Forelimb muscle (tissue), 1 donor: ENCODE results near the gene ANXA11. TPM values are rescaled to one million over a fixed set of nuclear protein-coding genes. Genes with fewer than 3 reads are reported as not detected.
"Not testable (repeated sequence)": the region's sequence is repeated elsewhere in the genome, so short reads cannot be mapped to it uniquely, and the experiment has no call there.

Experiments
- DNase-seq: peaks from one replicate; pipeline ENCODE4 v3.0.0-alpha.2; 2013; ENCODE audit warnings: low read depth
- polyA plus RNA-seq: library from polyadenylated mRNA; unstranded; fragments of 120-200 nt; gene quantifications from one replicate; pipeline ENCODE4 v1.2.1, GENCODE V29; 2013; ENCODE audit not compliant: insufficient read length

The ANXA11 gene
- polyA plus RNA-seq, 1 donor, result 95.1 TPM

DNA sequence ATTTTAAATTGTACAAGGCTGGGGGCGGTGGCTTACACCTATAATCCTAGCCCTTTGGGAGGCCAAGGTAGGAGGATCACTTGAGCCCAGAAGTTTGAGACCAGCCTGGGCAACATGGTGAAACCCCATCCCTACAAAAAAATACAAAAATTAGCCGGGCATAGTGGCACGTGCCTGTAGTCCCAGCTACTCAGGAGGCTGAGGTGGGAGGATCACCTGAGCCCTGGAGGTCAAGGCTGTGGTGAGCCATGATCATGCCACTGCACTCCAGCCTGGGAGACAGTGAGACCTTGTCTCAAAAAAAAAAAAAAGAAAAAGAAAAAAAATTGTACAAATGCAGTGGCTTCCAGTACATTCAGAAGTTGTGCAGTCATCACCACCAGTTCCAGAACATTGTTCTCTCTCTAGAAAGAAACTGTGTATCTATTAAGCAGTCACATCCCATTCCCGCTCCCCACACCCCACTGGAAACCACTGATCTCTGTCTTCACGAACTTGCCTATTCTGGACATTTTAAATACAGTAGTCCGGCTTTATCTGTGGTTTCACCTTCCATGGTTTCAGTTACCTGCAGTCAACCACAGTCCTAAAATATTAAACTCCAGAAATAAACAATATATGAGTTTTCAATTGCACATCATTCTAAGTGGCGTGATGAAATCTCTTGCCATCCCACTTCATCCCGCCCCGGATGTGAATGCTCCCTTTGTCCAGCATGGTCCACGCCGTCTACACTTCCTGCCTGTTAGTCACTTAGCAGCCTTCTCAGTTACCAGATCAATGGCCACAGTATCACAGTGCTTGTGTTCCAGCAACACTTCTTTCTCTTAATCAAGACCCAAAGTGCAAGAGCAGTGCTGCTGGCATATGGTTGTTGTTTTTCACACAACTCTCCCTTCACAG lies 59.7 kb downstream of the ANXA11 start:
- DNase-seq, result not testable (repeated sequence)

DNA sequence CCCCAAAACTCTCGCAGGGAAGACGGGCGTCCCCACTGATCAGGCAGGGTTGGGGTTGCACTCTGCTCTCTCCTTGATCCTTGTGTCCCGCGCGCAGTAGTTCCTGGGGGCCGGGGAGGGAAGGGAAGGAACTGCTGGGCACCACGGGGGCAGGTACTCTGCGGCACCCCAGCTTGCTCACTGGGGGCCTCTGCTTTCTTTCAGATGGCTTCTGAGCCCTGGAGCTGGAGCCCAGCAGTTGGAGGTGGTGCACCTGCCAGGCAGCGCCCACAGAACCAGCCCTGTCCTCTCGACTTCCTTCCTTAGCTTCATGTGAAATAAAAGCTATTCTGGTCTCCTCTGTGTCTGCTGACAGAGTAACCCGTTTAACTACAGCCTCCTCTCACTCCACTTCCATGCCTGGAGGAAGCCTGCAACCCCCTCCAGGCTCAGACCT lies 60.6 kb downstream of the ANXA11 start:
- no peak for DNase-seq

DNA sequence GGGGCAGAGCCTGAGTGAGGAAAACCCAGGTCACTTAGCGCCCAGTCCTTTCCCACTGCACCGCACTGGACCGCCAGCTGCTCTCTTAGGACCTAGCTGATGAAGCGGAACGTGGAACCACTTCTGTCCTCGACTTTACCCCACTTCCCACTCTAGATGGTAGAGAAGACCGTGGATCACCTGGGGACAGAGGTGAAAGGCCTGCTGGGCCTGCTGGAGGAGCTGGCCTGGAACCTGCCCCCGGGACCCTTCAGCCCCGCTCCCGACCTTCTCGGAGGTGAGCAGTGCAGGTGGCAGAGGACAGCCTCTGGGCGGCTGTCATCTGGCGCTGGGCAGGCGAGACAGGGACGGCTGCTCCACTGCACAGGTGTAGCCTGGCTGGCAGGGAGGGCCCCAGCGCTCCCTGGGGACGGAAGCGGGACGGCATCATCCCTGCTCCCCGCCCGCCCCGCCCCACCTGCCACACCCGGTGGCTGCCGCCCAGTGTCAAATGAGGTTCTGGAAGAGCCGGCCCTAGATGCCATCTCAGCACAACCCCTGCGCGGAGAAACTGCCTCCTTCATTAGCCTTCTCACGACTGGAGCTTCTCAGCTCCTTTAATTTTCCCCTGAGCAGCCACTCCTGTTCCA lies 61.2 kb downstream of the ANXA11 start:
- DNase-seq, result no peak

GRCh38 chr10:80141696-80142460 lies 63.5 kb downstream of the ANXA11 start:
- DNase-seq, result no peak

- DNase-seq, result no peak
Observed at GRCh38 chr10:80140251-80140650, 65.1 kb downstream of the ANXA11 start.

DNA sequence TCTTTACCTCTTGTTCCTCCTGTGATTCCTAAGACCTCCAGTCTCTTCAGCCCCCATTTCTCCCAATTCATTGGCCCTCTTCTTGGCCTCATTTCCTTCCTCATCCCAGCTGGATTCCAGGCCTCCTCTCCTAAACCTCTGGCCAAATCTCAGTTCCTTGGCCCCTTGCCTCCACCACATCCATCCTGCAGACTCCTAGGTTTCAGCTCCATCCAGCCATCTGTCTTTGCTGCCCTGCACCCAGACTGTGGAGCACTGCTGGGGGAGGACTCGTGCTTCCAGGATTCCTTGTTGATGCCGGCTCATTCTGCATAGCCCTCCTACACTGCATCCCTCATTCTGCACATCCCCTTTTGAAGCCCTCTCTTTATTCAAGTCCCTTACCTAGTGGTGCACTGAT lies 66.1 kb downstream of the ANXA11 start:
- DNase-seq, result no peak

DNA sequence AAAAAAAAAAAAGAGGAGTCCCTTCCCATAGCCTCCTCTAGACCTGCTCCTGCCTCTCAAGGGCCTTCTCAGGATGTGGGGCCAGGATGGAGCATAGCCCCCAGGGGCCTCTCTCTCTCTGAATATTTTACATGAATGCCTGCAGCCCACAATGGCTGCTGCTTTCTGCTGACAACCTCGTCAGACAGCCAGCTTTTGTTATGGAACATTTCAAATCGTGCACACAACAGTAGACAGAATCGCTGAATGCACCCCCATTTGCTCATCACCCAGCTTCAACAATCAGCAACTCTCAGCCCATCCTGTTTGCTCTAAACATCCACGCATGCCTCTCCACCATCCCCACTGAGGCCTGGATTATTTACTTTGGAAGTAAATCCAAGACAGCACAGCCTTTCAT lies 67.4 kb downstream of the ANXA11 start:
- DNase-seq, result no peak

DNA sequence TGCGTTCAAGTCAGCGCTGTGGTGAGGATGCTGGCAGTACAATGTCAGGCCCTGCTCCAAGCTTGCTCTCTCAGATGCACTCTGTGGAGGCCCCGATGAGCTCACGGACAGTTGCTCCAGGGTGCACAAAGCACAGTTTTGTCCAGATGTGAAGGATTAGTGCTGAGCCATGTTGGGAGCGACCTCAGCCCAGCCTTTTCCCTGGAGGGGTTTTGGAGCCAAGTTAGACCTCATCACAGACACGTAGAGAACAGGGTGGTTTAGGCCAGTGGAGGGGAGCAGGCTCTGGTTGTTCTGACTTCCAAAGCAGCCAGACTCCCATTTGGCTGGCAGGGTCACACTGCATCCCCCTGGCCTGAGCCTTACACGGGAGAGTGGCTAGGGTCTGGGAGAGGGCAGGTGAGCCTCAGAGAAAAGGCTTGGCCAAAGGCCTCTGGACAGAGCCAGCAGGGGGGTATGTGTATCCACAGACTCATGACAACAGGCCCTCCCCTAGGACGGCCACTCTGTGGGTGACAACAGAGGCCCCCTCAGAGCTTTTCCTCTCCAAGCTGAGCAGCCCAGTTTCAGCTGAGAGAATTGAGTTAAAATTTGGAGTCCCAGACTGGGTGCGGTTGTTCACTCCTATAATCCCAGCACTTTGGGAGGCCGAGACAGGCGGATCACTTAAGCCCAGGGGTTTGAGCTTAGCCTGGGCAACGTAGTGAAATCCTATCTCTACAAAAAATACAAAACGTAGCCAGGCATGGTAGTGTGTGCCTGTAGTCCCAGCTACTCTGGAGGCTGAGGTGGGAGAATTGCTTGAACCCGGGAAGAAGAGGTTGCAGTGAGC lies 68.1 kb downstream of the ANXA11 start:
- DNase-seq, result no peak

DNA sequence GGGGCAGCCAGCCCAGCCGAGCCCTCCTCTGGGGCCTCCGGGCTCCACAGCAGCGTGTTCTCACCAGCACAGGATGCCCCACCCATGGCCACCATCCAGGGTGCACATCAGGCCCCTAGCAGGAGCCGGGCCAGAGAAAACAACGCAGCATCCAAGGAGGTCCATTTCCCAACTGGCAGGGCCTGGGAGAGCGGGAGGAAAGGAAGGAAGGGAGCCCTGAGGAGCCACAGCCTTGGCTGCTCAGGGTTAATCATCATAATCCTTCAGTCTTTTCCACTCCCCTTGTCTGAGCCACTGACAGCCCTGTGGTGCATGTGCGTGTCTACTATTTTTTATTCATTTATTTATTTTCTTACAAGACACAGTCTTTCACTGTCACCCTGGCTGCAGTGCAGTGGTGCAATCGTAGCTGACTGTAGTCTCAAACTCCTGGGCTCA lies 69.2 kb downstream of the ANXA11 start:
- no peak for DNase-seq

DNA sequence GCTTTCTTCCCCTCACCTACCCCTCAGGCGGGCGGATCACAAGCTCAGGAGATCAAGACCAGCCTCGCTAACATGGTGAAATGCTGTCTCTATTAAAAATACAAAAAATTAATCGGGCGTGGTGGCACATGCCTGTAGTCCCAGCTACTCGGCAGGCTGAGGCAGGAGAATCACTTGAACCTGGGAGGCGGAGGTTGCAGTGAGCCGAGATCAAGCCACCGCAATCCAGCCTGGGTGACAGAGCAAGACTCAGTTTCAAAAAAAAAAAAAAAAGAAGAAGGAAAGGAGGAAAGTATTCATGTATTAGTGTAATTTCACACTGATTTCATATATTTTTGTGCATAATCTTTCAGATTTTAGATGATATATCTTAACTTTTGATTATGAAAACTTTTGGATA lies 71.7 kb downstream of the ANXA11 start:
- not testable (repeated sequence) for DNase-seq

GRCh38 chr10:80133206-80133605 lies 72.1 kb downstream of the ANXA11 start:
- no peak for DNase-seq

DNA sequence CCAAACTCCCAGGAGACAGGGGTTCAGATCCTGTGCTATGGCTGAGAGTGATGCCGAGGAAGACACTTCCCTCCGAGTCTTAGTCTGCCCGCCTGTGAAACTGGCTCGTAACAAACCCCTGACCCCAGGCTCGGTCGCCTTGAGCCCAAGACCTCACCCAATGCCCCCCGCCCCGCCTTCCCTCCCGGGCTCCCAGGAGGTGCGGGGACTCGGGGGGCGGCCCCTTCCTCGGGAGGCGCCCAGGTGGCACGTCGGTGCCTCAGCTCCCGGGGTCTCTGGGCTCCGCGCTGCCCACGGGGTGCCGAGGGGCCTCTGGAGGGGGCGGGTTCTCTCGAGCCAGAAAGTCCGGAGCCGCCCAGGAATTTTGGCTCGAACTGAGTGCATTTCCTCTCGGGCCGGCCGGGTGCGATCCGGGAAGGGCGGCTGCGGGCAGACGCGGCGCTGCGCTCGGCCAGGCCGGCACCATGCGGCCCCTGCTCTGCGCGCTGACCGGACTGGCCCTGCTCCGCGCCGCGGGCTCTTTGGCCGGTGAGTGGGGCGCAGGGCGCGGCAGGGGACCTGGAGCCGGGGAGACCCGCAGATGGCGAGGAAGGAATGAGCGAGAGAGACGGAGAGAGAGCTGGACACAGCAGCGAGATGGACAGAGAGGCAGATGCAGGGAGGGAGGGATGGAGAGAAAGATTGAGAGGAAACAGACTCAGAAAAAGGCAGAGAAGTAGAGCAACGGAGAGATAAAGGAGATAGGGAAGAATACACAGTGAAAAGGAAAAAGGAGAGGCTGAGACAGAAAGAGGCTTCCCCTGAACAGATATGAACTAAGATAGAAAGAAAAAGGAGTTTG lies 72.8 kb downstream of the ANXA11 start, which contains the start of gene PLAC9:
Gene PLAC9 (plus strand): TSS at position 432 of the 841 bp plus-strand sequence. CDS start 33 bp downstream, at position 465.
- no peak for DNase-seq

DNA sequence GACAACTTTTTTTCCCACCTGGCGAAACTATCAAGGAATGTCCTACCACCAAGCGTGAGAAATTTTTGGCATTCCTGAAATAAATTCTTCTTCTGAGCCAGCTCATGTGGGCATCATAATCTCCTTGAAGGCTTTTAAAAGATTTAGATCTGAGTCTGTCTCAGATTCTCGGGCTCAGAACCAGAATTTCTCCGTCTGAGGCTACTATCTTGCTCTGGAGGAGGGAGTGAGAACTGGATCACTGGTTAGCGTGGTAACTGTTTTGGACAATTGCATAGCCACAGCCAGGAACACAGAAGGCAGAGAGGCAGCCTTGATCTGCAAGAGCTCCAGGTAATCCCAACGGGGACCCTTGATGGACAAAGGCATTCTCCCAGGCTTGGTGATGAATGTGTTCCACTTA lies 73.8 kb downstream of the ANXA11 start:
- no peak for DNase-seq

DNA sequence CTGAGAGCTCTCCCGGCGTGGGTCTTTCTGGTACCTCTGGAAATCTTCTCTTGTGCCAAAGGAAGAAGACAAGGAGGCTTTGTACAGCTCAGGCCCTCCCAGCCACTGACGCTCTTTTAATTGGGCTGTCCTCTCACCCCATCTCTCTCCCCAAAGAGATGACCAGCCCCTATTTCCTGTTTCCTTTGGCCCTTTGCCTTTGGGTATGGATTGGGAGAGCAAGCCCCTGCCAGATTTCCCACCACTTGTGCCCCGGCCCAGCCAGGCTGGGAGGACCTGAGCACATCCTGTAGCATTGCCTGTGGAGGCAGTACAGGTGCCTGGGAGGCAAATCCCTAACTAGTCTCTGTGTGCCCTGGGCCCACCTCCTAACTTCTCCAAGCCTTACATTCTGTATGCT lies 78.5 kb downstream of the ANXA11 start:
- DNase-seq, result no peak

DNA sequence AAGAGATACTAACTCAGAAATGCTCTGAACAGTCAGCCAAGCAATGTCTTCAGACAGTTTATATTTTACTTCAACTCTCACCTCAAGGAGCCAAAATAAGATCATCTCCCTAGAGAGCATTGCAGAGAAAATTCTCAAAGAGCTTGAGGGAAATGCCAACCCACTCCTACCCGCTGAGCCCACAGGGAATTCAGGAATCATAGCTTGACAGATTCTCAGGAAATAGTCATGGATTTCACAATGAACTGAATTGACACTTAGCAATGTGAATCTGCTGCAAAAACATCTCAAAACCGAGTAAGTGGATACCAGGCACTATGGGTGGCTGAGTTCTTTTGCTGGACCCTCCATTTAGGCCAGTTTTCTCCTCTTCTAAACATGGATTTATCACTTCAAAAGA lies 82.6 kb downstream of the ANXA11 start:
- no peak for DNase-seq

- DNase-seq, result no peak
Observed at GRCh38 chr10:80122110-80122710, 83.1 kb downstream of the ANXA11 start.

GRCh38 chr10:80118669-80119068 lies 86.7 kb downstream of the ANXA11 start:
- no peak for DNase-seq

- no peak for DNase-seq
Observed at GRCh38 chr10:80110986-80111385, 94.4 kb downstream of the ANXA11 start.

GRCh38 chr10:80108576-80109239 lies 96.6 kb downstream of the ANXA11 start:
- DNase-seq, result no peak
